Measurements from ENCODE around the gene FBLN7.

DNA sequence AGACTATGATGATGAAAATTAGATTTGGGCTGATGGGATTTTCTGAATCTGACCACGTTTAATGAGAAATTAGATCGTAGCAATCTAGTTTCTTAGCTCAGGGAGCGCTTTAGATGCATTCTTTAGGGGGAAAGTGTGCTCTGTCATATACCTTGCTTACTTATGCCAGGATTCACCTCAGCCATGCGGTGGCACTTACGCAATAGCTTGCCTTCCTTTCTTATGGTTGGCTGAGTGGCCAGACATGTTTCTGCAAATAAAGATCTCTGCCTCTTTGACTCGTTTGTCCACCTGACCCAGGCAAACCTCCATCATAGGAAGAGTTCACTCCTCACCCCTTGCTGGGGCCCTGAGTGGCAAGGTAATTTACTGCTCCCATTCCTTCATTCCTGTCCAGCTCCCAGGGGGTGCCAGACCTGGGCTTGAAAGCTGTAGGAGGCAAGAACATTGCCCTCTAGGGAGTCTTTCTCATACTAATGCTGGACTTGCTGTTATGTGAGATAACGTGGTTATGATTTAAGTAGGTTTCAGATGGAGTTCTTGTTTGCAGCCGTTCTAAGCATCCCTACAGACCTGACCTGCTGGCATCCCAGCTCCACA, 57.1 kb downstream of the FBLN7 start:
- TF ChIP-seq, protein P1, sequence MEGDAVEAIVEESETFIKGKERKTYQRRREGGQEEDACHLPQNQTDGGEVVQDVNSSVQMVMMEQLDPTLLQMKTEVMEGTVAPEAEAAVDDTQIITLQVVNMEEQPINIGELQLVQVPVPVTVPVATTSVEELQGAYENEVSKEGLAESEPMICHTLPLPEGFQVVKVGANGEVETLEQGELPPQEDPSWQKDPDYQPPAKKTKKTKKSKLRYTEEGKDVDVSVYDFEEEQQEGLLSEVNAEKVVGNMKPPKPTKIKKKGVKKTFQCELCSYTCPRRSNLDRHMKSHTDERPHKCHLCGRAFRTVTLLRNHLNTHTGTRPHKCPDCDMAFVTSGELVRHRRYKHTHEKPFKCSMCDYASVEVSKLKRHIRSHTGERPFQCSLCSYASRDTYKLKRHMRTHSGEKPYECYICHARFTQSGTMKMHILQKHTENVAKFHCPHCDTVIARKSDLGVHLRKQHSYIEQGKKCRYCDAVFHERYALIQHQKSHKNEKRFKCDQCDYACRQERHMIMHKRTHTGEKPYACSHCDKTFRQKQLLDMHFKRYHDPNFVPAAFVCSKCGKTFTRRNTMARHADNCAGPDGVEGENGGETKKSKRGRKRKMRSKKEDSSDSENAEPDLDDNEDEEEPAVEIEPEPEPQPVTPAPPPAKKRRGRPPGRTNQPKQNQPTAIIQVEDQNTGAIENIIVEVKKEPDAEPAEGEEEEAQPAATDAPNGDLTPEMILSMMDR (IDR thresholded peaks at IDR 0.05; ENCODE audit: poor library complexity), result no peak
- TF ChIP-seq EZH2phosphoT487 (IDR thresholded peaks at IDR 0.05; ENCODE audit: low read depth, severe bottlenecking, unreplicated experiment), result no peak

Data from hepatocyte (in vitro differentiated cells).